HL-60 (cell line): ENCODE measurements around the gene INSC.

Experiments
- DNase-seq, 2 experiments: peaks; one replicate each; pipeline ENCODE4 v3.0.0-alpha.2; 2010 to 2020; ENCODE audit warnings: low read depth in 1 of 2, low spot score in 1 of 2
- H3K27ac ChIP-seq: fragments of 250-450 bp; sonication (Bioruptor Pico); replicated peaks from 2 replicates; pipeline ENCODE4 v1.5.1; 2020; ENCODE audit warnings: mild to moderate bottlenecking, moderate library complexity
- H3K27me3 ChIP-seq: fragments of 250-450 bp; sonication (Bioruptor Pico); 2 replicates; pipeline ENCODE4 v1.5.1; 2021; ENCODE audit warnings: mild to moderate bottlenecking, moderate library complexity; ENCODE audit not compliant: insufficient read depth, poor library complexity, severe bottlenecking
- H3K4me3 ChIP-seq: replicated peaks from 2 replicates; pipeline ENCODE4 v1.5.1; 2011; ENCODE audit warnings: mild to moderate bottlenecking, control low read depth, low read length; ENCODE audit not compliant: insufficient read depth
- CTCF ChIP-seq: IDR thresholded peaks from one replicate; pipeline ENCODE4 v1.5.1; 2011; ENCODE audit warnings: low read length, control low read depth, inconsistent platforms; ENCODE audit not compliant: insufficient read depth
- GABPA ChIP-seq: IDR thresholded peaks from 2 replicates; pipeline ENCODE4 v1.6.1; 2012; ENCODE audit warnings: low read depth
- POLR2AphosphoS5 ChIP-seq: IDR thresholded peaks from 2 replicates; pipeline ENCODE4 v1.6.1; 2012; ENCODE audit warnings: low read depth
- REST ChIP-seq: IDR thresholded peaks from 2 replicates; pipeline ENCODE4 v1.6.1; 2012; ENCODE audit warnings: low read depth; ENCODE audit not compliant: insufficient replicate concordance
- SPI1 ChIP-seq: IDR thresholded peaks from 2 replicates; pipeline ENCODE4 v1.6.1; 2012; ENCODE audit warnings: low read depth, mild to moderate bottlenecking, borderline replicate concordance

The INSC gene

GRCh38 chr11:15198284-15198683 is 83.6 kb downstream of the INSC start:
- DNase-seq: no peak

GRCh38 chr11:15199693-15200092 is 85.0 kb downstream of the INSC start:
- Histone ChIP-seq H3K27ac (no peak overlapping the region), H3K4me3 (no peak overlapping the region), H3K27me3 (no peaks in the 10 kb centered on the region)
- no peak for DNase-seq
- TF ChIP-seq SPI1: no peak
- TF ChIP-seq POLR2AphosphoS5: no peak
- no peak for TF ChIP-seq GABPA
- TF ChIP-seq REST: no peak
- TF ChIP-seq CTCF: no peak

More at GRCh38 chr11:15198284-15198683, 83.6 kb downstream of the INSC start:
- H3K4me3 ChIP-seq: no peak overlapping the region
- H3K27me3 ChIP-seq: peaks cover 2% of the 10 kb centered on the region
- no peak overlapping the region for H3K27ac ChIP-seq
- TF ChIP-seq SPI1: no peak
- TF ChIP-seq POLR2AphosphoS5: no peak
- TF ChIP-seq CTCF: no peak
- TF ChIP-seq GABPA: no peak
- no peak for TF ChIP-seq REST

- Histone ChIP-seq H3K4me3 (no peak overlapping the region), H3K27ac (no peak overlapping the region), H3K27me3 (no peaks in the 10 kb centered on the region)
- DNase-seq: no peak
- TF ChIP-seq SPI1 (no peak), GABPA (no peak), POLR2AphosphoS5 (no peak), CTCF (no peak)
These were observed 86.0 kb downstream of the INSC start for GRCh38 chr11:15200696-15201095.

- Histone ChIP-seq H3K27me3 (no peaks in the 10 kb centered on the region), H3K4me3 (no peak overlapping the region), H3K27ac (no peak overlapping the region)
- no peak for TF ChIP-seq SPI1
- TF ChIP-seq REST: no peak
- TF ChIP-seq POLR2AphosphoS5: no peak
- TF ChIP-seq GABPA: no peak
- no peak for TF ChIP-seq CTCF
- no peak for DNase-seq
These were observed 86.9 kb downstream of the INSC start for GRCh38 chr11:15201586-15201985.
